Osteoblast (primary cell): Measurements from ENCODE around the gene FYTTD1. TPM values are rescaled to one million over a fixed set of nuclear protein-coding genes. Genes with fewer than 3 reads are reported as not detected.
A peak's percentile ranks its signal among the peaks of the same experiment; 100 is the strongest.

Experiments used
- DNase-seq: peaks from one replicate; pipeline ENCODE4 v3.0.0; 2011; ENCODE audit warnings: low spot score, mixed read lengths; ENCODE audit not compliant: insufficient read length; ENCODE audit errors: missing footprints
- H2AFZ ChIP-seq: 2 replicates; pipeline ENCODE4 v1.6.0; 2011; ENCODE audit warnings: mild to moderate bottlenecking, low read length
- H3K27ac ChIP-seq: 2 replicates; pipeline ENCODE4 v1.5.1; 2011; ENCODE audit warnings: mild to moderate bottlenecking, low read depth, low read length, moderate library complexity
- H3K27me3 ChIP-seq: 2 replicates; pipeline ENCODE4 v1.6.0; 2012; ENCODE audit warnings: mild to moderate bottlenecking, control low read depth, inconsistent platforms, low read length, moderate library complexity; ENCODE audit not compliant: insufficient read depth
- H3K36me3 ChIP-seq: 2 replicates; pipeline ENCODE4 v1.5.1; 2011; ENCODE audit warnings: mild to moderate bottlenecking, low read length, control low read depth, moderate library complexity; ENCODE audit not compliant: insufficient read depth
- H3K4me1 ChIP-seq: 2 replicates; pipeline ENCODE4 v1.5.1; 2011; ENCODE audit warnings: mild to moderate bottlenecking, low read length, control low read depth, moderate library complexity; ENCODE audit not compliant: insufficient read depth
- H3K4me2 ChIP-seq: 2 replicates; pipeline ENCODE4 v1.6.0; 2011; ENCODE audit warnings: mild to moderate bottlenecking, low read length; ENCODE audit not compliant: insufficient read depth
- H3K4me3 ChIP-seq: fragments of 200-600 bp; sonication (generic); 3 replicates; pipeline ENCODE4 v1.5.1; 2012; ENCODE audit warnings: mild to moderate bottlenecking, low read length, inconsistent platforms; ENCODE audit not compliant: insufficient read depth
- H3K79me2 ChIP-seq: 2 replicates; pipeline ENCODE4 v1.6.0; 2012; ENCODE audit warnings: mild to moderate bottlenecking, low read length, control low read depth, inconsistent platforms; ENCODE audit not compliant: insufficient read depth
- H3K9me3 ChIP-seq: 2 replicates; pipeline ENCODE4 v1.5.1; 2011; ENCODE audit warnings: low read depth, low read length, control low read depth
- H4K20me1 ChIP-seq: 2 replicates; pipeline ENCODE4 v1.6.0; 2012; ENCODE audit warnings: mild to moderate bottlenecking, low read length, control low read depth; ENCODE audit not compliant: insufficient read depth
- total RNA-seq: library from RNA; depleted of rRNA; stranded (reverse); fragments of >200 nt; gene quantifications from 2 replicates; pipeline ENCODE4 v1.2.3, GENCODE V29; 2012
- TF ChIP-seq, protein P1 (sequence below): IDR thresholded peaks from 2 replicates; pipeline ENCODE4 v1.5.1; 2011; ENCODE audit warnings: mild to moderate bottlenecking, low read depth, low read length, moderate library complexity; ENCODE audit errors: extremely low read depth

FYTTD1 gene
- total RNA-seq, 1 donor = 42.0 TPM

DNA sequence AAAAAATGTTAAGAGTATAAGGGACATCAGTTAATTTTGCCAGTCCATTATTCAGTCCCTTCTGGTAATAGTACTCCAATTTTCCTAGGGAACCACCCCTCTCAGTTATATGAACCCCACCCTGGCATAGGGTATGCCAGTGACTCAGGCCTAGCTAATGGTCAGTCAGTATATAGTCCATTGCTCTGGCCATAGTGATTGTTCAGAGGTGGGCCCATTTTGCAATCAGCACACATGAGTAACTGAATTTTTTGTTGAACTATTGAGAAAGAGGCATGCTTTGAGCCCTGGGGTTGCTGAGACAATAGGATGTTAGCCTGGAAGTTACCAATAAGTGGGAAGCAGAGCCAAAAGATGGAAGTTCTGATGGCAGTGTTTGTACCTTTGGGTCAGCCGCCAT, 45.5 kb downstream of the FYTTD1 start:
- TF ChIP-seq, protein P1, sequence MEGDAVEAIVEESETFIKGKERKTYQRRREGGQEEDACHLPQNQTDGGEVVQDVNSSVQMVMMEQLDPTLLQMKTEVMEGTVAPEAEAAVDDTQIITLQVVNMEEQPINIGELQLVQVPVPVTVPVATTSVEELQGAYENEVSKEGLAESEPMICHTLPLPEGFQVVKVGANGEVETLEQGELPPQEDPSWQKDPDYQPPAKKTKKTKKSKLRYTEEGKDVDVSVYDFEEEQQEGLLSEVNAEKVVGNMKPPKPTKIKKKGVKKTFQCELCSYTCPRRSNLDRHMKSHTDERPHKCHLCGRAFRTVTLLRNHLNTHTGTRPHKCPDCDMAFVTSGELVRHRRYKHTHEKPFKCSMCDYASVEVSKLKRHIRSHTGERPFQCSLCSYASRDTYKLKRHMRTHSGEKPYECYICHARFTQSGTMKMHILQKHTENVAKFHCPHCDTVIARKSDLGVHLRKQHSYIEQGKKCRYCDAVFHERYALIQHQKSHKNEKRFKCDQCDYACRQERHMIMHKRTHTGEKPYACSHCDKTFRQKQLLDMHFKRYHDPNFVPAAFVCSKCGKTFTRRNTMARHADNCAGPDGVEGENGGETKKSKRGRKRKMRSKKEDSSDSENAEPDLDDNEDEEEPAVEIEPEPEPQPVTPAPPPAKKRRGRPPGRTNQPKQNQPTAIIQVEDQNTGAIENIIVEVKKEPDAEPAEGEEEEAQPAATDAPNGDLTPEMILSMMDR = no peak
- peaks cover 91% of the 10 kb centered on the region for H3K79me2 ChIP-seq
- peaks cover 33% of the 10 kb centered on the region for H4K20me1 ChIP-seq
- peak overlapping the region; percentile 78 for H3K27ac ChIP-seq
- peak overlapping the region; percentile 39 for H3K4me2 ChIP-seq
- no peak overlapping the region for H3K4me3 ChIP-seq
- no peaks in the 10 kb centered on the region for H3K27me3 ChIP-seq
- H3K36me3 ChIP-seq = no peaks in the 10 kb centered on the region
- no peak overlapping the region for H2AFZ ChIP-seq
- H3K9me3 ChIP-seq = no peaks in the 10 kb centered on the region
- peak; percentile 78 for DNase-seq
- H3K4me1 ChIP-seq = peaks cover 46% of the 10 kb centered on the region

DNA sequence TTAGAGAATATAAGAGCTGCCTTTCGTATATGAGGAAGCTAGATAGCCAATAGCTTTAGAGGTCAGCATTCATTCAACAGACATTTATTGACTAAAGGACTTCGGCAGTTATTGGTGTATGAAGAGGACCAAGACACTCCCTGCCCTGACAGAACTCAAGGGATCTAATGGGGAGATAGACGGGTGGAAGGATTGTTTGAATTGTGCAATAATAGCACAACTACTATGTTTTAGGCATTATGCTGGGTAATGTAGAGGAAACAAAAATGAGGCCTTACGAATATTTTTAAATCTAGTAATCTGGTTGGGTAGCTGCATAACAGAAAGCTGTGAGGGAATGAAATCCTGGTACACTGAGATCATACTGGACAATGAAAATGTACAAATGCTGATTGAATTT, 46.4 kb downstream of the FYTTD1 start:
- Histone ChIP-seq H2AFZ (no peak overlapping the region), H3K79me2 (peaks cover 95% of the 10 kb centered on the region), H3K4me2 (no peak overlapping the region), H4K20me1 (peaks cover 33% of the 10 kb centered on the region), H3K36me3 (no peaks in the 10 kb centered on the region), H3K4me3 (no peak overlapping the region), H3K9me3 (no peaks in the 10 kb centered on the region), H3K4me1 (peaks cover 46% of the 10 kb centered on the region), H3K27me3 (no peaks in the 10 kb centered on the region), H3K27ac (peak overlapping the region; percentile 78)
- TF ChIP-seq, protein P1 = no peak
- no peak for DNase-seq

- no peaks in the 10 kb centered on the region for H3K9me3 ChIP-seq
- H2AFZ ChIP-seq = no peak overlapping the region
- H3K27ac ChIP-seq = peak overlapping the region; percentile 27
- no peaks in the 10 kb centered on the region for H3K36me3 ChIP-seq
- TF ChIP-seq, protein P1 = no peak
- H3K79me2 ChIP-seq = peaks cover 96% of the 10 kb centered on the region
- peaks cover 47% of the 10 kb centered on the region for H4K20me1 ChIP-seq
- no peak for DNase-seq
- peak overlapping the region; percentile 32 for H3K4me2 ChIP-seq
- no peak overlapping the region for H3K4me3 ChIP-seq
- H3K27me3 ChIP-seq = no peaks in the 10 kb centered on the region
- peaks cover 49% of the 10 kb centered on the region for H3K4me1 ChIP-seq
Measured at GRCh38 chr3:197798863-197799262, 49.2 kb downstream of the FYTTD1 start.

GRCh38 chr3:197800379-197800778, 50.7 kb downstream of the FYTTD1 start:
- Histone ChIP-seq H3K79me2 (peaks cover 97% of the 10 kb centered on the region), H4K20me1 (peaks cover 39% of the 10 kb centered on the region), H3K4me3 (no peak overlapping the region), H3K4me2 (peak overlapping the region; percentile 3), H3K4me1 (peaks cover 40% of the 10 kb centered on the region), H2AFZ (no peak overlapping the region), H3K27me3 (no peaks in the 10 kb centered on the region), H3K9me3 (no peaks in the 10 kb centered on the region), H3K27ac (peak overlapping the region; percentile 12), H3K36me3 (no peaks in the 10 kb centered on the region)
- DNase-seq = peak; percentile 74
- TF ChIP-seq, protein P1 = no peak
